ENCODE data around the gene S100A9.

DNA sequence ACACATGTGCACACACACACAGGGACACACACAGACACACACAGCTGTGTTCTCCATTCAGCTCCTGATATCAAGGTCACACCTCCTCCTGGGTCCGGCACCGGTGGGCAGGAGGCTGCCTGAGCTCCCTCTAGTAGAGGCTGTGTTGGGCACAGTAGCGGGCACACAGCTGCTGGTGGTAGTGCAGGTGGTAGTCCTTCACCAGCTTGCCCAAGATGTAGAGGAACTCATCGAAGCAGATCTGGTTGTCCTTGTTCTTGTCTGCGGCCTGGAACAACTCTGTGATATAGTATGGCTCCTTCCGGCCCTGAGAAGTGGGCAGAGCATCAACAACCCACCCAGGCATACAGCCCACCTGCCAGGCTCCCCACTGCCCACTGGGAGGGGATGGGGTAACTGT, 38.8 kb downstream of the S100A9 start:
- TF ChIP-seq, protein P1, sequence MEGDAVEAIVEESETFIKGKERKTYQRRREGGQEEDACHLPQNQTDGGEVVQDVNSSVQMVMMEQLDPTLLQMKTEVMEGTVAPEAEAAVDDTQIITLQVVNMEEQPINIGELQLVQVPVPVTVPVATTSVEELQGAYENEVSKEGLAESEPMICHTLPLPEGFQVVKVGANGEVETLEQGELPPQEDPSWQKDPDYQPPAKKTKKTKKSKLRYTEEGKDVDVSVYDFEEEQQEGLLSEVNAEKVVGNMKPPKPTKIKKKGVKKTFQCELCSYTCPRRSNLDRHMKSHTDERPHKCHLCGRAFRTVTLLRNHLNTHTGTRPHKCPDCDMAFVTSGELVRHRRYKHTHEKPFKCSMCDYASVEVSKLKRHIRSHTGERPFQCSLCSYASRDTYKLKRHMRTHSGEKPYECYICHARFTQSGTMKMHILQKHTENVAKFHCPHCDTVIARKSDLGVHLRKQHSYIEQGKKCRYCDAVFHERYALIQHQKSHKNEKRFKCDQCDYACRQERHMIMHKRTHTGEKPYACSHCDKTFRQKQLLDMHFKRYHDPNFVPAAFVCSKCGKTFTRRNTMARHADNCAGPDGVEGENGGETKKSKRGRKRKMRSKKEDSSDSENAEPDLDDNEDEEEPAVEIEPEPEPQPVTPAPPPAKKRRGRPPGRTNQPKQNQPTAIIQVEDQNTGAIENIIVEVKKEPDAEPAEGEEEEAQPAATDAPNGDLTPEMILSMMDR (IDR thresholded peaks at IDR 0.05), result no peak
- TF ChIP-seq SMAD4 (CRISPR knock-in tag; IDR thresholded peaks at IDR 0.05) (no peak), MYBL2 (CRISPR knock-in tag; IDR thresholded peaks at IDR 0.05) (no peak), NR3C1 (CRISPR knock-in tag; conservative IDR thresholded peaks at IDR 0.05; ENCODE audit: low read depth) (no peak), ATF1 (CRISPR knock-in tag; IDR thresholded peaks at IDR 0.05) (no peak), NFYB (CRISPR knock-in tag; conservative IDR thresholded peaks at IDR 0.05; ENCODE audit: low read depth) (no peak), SMAD3 (CRISPR knock-in tag; IDR thresholded peaks at IDR 0.05; ENCODE audit: borderline replicate concordance) (no peak), CBFB (CRISPR knock-in tag; IDR thresholded peaks at IDR 0.05; ENCODE audit: low read depth) (no peak), CREM (CRISPR knock-in tag; IDR thresholded peaks at IDR 0.05) (no peak), ZNF671 (CRISPR knock-in tag; IDR thresholded peaks at IDR 0.05) (no peak), JUN (CRISPR knock-in tag; IDR thresholded peaks at IDR 0.05) (no peak)
- TF ChIP-seq, protein P2, sequence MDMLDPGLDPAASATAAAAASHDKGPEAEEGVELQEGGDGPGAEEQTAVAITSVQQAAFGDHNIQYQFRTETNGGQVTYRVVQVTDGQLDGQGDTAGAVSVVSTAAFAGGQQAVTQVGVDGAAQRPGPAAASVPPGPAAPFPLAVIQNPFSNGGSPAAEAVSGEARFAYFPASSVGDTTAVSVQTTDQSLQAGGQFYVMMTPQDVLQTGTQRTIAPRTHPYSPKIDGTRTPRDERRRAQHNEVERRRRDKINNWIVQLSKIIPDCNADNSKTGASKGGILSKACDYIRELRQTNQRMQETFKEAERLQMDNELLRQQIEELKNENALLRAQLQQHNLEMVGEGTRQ (CRISPR knock-in tag; IDR thresholded peaks at IDR 0.05), result no peak
- TF ChIP-seq, protein P3, sequence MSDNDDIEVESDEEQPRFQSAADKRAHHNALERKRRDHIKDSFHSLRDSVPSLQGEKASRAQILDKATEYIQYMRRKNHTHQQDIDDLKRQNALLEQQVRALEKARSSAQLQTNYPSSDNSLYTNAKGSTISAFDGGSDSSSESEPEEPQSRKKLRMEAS (CRISPR knock-in tag; IDR thresholded peaks at IDR 0.05), result no peak
